GM23248 (cell line): Measurements from ENCODE around the gene NFATC2. TPM values are rescaled to one million over a fixed set of nuclear protein-coding genes. Genes with fewer than 3 reads are reported as not detected.
"Not testable (repeated sequence)": the region's sequence is repeated elsewhere in the genome, so short reads cannot be mapped to it uniquely, and the experiment has no call there.

Source experiments
- DNase-seq: peaks from one replicate; pipeline ENCODE4 v3.0.0-alpha.2; 2015
- H2AFZ ChIP-seq: fragments of 200-600 bp; sonication (generic); 2 replicates; pipeline ENCODE4 v1.6.1; 2016; ENCODE audit warnings: antibody characterized with exemption
- H3F3A ChIP-seq: fragments of 200-600 bp; sonication (generic); 2 replicates; pipeline ENCODE4 v1.6.1; 2016; ENCODE audit warnings: mild to moderate bottlenecking, antibody characterized with exemption, mixed run types; ENCODE audit not compliant: insufficient read depth
- H3K27ac ChIP-seq: fragments of 200-600 bp; sonication (generic); 2 replicates; pipeline ENCODE4 v1.5.1; 2016; ENCODE audit warnings: mild to moderate bottlenecking
- H3K27me3 ChIP-seq: fragments of 200-600 bp; sonication (generic); replicated peaks from 2 replicates; pipeline ENCODE4 v1.6.1; 2016; ENCODE audit warnings: mild to moderate bottlenecking; ENCODE audit not compliant: insufficient read depth
- H3K36me3 ChIP-seq: fragments of 200-600 bp; sonication (generic); 2 replicates; pipeline ENCODE4 v1.6.1; 2016; ENCODE audit warnings: low read depth, mild to moderate bottlenecking
- H3K4me1 ChIP-seq: fragments of 200-600 bp; sonication (generic); 2 replicates; pipeline ENCODE4 v1.6.1; 2016; ENCODE audit warnings: mild to moderate bottlenecking; ENCODE audit not compliant: insufficient read depth
- H3K4me2 ChIP-seq: fragments of 200-600 bp; sonication (generic); one replicate; pipeline ENCODE4 v1.6.1; 2016; ENCODE audit warnings: mild to moderate bottlenecking; ENCODE audit not compliant: unreplicated experiment
- H3K4me3 ChIP-seq: fragments of 200-600 bp; sonication (generic); 2 replicates; pipeline ENCODE4 v1.5.1; 2016; ENCODE audit warnings: mild to moderate bottlenecking
- H3K79me2 ChIP-seq: fragments of 200-600 bp; sonication (generic); 2 replicates; pipeline ENCODE4 v1.6.1; 2016; ENCODE audit warnings: mild to moderate bottlenecking; ENCODE audit not compliant: insufficient read depth
- H3K9ac ChIP-seq: fragments of 200-600 bp; sonication (generic); 2 replicates; pipeline ENCODE4 v1.6.1; 2016; ENCODE audit warnings: mild to moderate bottlenecking
- H3K9me2 ChIP-seq: fragments of 200-600 bp; sonication (generic); 2 replicates; pipeline ENCODE4 v1.6.1; 2016; ENCODE audit warnings: mixed run types, mild to moderate bottlenecking, moderate library complexity; ENCODE audit not compliant: insufficient read depth
- H3K9me3 ChIP-seq: fragments of 200-600 bp; sonication (generic); one replicate; pipeline ENCODE4 v1.6.1; 2017; ENCODE audit warnings: low read depth
- H4K20me1 ChIP-seq: fragments of 200-600 bp; sonication (generic); 2 replicates; pipeline ENCODE4 v1.6.0; 2016; ENCODE audit not compliant: insufficient read depth
- EZH2 ChIP-seq: fragments of 200-600 bp; sonication (generic); IDR thresholded peaks from 2 replicates; pipeline ENCODE4 v1.6.1; 2018; ENCODE audit warnings: antibody characterized with exemption, mild to moderate bottlenecking; ENCODE audit not compliant: insufficient read depth, poor library complexity, severe bottlenecking
- EZH2phosphoT487 ChIP-seq: fragments of 200-600 bp; sonication (generic); IDR thresholded peaks from 2 replicates; pipeline ENCODE4 v1.6.1; 2018; ENCODE audit warnings: antibody characterized with exemption, moderate library complexity, mild to moderate bottlenecking, low read depth; ENCODE audit not compliant: insufficient read depth
- WGBS, 2 experiments: methylation state at CpG; one replicate each; pipeline ENCODE4 v1.1.6; 2015 to 2017; ENCODE audit warnings: low lambda C conversion rate in 2 of 2, low coverage in 1 of 2; ENCODE audit errors: missing lambda C conversion rate in 2 of 2; 5-methylcytosine and 5-hydroxymethylcytosine counted together
- in situ Hi-C: fragments of 300-500 bp; cut with MboI; formaldehyde crosslinking; loops from 2 replicates; pipeline ENCODE4 v1.15.0; 2020
- polyA plus RNA-seq: library from polyadenylated mRNA; unstranded; fragments of >200 nt; fragmentation: Nextera tagmentation; extraction: Ambion mirVana; gene quantifications from 2 replicates; pipeline ENCODE4 v1.2.1, GENCODE V29; 2016
- total RNA-seq: library from RNA; depleted of rRNA; stranded (reverse); fragments of >200 nt; shearing (Covaris generic); gene quantifications from 2 replicates; pipeline ENCODE4 v1.2.3, GENCODE V29; 2014

NFATC2 gene
- total and polyA plus RNA-seq, 2 experiments from 2014 or later = 0.11 to 0.14 TPM

- no peak for TF ChIP-seq EZH2phosphoT487
- TF ChIP-seq EZH2 = no peak
Observed at GRCh38 chr20:51481341-51481914, 61.1 kb downstream of the NFATC2 start.

GRCh38 chr20:51480507-51481270 is 61.8 kb downstream of the NFATC2 start:
- Histone ChIP-seq H3K27me3 (no peaks in the 10 kb centered on the region), H4K20me1 (no peaks in the 10 kb centered on the region), H3K4me1 (no peaks in the 10 kb centered on the region), H3K4me2 (no peak overlapping the region), H2AFZ (no peak overlapping the region), H3K4me3 (no peak overlapping the region), H3K9me2 (no peaks in the 10 kb centered on the region), H3F3A (no peaks in the 10 kb centered on the region), H3K36me3 (no peaks in the 10 kb centered on the region), H3K9ac (no peak overlapping the region), H3K9me3 (no peaks in the 10 kb centered on the region), H3K79me2 (no peaks in the 10 kb centered on the region), H3K27ac (no peak overlapping the region)
- TF ChIP-seq EZH2 (no peak), EZH2phosphoT487 (no peak)
- 81 to 82% methylated on average over 14 of the region's 14 CpGs for WGBS, 2 experiments
- in situ Hi-C loops = no loop called here
- DNase-seq = no peak

More at GRCh38 chr20:51481341-51481914, 61.1 kb downstream of the NFATC2 start:
- Histone ChIP-seq H3K4me1 (no peaks in the 10 kb centered on the region), H3K9ac (no peak overlapping the region), H3K9me3 (no peaks in the 10 kb centered on the region), H3K9me2 (no peaks in the 10 kb centered on the region), H3F3A (no peaks in the 10 kb centered on the region), H3K36me3 (no peaks in the 10 kb centered on the region), H4K20me1 (no peaks in the 10 kb centered on the region), H3K79me2 (no peaks in the 10 kb centered on the region), H3K27me3 (no peaks in the 10 kb centered on the region), H3K4me3 (no peak overlapping the region), H2AFZ (no peak overlapping the region), H3K4me2 (no peak overlapping the region), H3K27ac (no peak overlapping the region)
- WGBS, 2 experiments = 88 to 94% methylated on average over 16 to 17 of the region's 17 CpGs
- in situ Hi-C loops = no loop called here
- DNase-seq = no peak

- H3K4me1 ChIP-seq, H4K20me1 ChIP-seq, H3K27ac ChIP-seq, H3K36me3 ChIP-seq, H3K4me3 ChIP-seq, in situ Hi-C loops, H3K9me2 ChIP-seq, H3K4me2 ChIP-seq, H2AFZ ChIP-seq, H3K27me3 ChIP-seq, H3K9ac ChIP-seq, H3K79me2 ChIP-seq, DNase-seq, H3F3A ChIP-seq, H3K9me3 ChIP-seq: not testable (repeated sequence)
- WGBS, 2 experiments = 68% methylated on average over 1 of the region's 1 CpG; no CpG with 5 or more reads in 1 of the 2 experiments
Observed at GRCh38 chr20:51476106-51476505, 66.4 kb downstream of the NFATC2 start.

DNA sequence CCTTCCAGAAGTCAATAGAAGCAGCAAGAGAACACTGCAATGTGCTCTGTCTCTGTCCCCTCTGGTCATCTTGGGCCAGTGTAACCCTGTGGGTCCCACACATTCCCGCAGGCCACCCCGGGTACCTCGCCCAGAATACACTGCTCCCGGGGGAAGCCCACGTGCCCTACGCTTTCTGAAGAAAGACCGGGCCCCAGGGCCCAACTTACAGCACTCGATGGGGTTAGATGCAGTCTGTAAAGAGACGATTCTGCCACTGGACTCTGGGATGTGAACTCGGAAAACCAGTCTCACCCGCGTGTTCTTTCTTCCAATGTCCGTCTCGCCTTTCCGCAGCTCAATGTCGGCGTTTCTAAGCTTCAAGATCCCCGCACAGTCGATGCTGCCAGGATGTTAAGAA is 68.7 kb downstream of the NFATC2 start:
- Histone ChIP-seq H3K27me3 (no peaks in the 10 kb centered on the region), H3K4me3 (no peak overlapping the region), H3K9ac (no peak overlapping the region), H3F3A (no peaks in the 10 kb centered on the region), H3K4me1 (no peaks in the 10 kb centered on the region), H3K36me3 (no peaks in the 10 kb centered on the region), H4K20me1 (no peaks in the 10 kb centered on the region), H3K9me3 (no peaks in the 10 kb centered on the region), H2AFZ (no peak overlapping the region), H3K27ac (no peak overlapping the region), H3K79me2 (no peaks in the 10 kb centered on the region), H3K9me2 (no peaks in the 10 kb centered on the region), H3K4me2 (no peak overlapping the region)
- in situ Hi-C loops = no loop called here
- TF ChIP-seq EZH2phosphoT487 = no peak
- no peak for TF ChIP-seq EZH2
- DNase-seq = no peak
- WGBS, 2 experiments = 88 to 89% methylated on average over 19 of the region's 19 CpGs
